NB4 (cell line): Measurements from ENCODE around the gene TANGO6.

Experiments used
- DNase-seq: peaks from one replicate; pipeline ENCODE4 v3.0.0; 2010; ENCODE audit warnings: low read depth
- H3K4me3 ChIP-seq: one replicate; pipeline ENCODE4 v1.5.1; 2011; ENCODE audit warnings: mild to moderate bottlenecking, low read depth, low read length, moderate library complexity
- MYC ChIP-seq: IDR thresholded peaks from 2 replicates; pipeline ENCODE4 v1.6.1; 2011; ENCODE audit warnings: low read depth, low read length
- POLR2A ChIP-seq: IDR thresholded peaks from 2 replicates; pipeline ENCODE4 v1.6.1; 2011; ENCODE audit warnings: mild to moderate bottlenecking; ENCODE audit not compliant: insufficient read length; ENCODE audit errors: extremely low read depth
- TF ChIP-seq, protein P1 (sequence below): IDR thresholded peaks from one replicate; pipeline ENCODE4 v1.5.1; 2012; ENCODE audit warnings: low read depth, low read length
- TF ChIP-seq, protein P2 (sequence below): IDR thresholded peaks from 2 replicates; pipeline ENCODE4 v1.6.1; 2011; ENCODE audit warnings: low read depth, low read length

The TANGO6 gene

DNA sequence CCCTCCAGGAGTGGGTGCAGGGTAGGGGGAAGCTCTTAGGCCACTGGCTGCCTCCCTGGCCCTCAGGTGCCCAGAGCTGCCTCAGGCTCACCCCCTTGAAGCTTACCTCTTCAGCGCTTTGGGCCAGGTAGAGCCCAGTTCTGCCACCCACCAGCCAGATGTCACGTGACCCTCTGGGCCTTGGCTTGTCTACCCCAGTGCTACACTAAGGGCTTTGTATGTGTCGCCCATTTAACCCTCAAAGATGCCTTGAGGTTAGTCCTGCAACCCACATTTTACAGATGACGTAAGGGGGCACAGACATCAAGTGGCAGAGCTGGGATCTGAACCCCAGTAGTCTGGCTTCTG is 265.5 kb downstream of the TANGO6 start:
- DNase-seq, result no peak
- H3K4me3 ChIP-seq, result no peak overlapping the region
- TF ChIP-seq, protein P1, sequence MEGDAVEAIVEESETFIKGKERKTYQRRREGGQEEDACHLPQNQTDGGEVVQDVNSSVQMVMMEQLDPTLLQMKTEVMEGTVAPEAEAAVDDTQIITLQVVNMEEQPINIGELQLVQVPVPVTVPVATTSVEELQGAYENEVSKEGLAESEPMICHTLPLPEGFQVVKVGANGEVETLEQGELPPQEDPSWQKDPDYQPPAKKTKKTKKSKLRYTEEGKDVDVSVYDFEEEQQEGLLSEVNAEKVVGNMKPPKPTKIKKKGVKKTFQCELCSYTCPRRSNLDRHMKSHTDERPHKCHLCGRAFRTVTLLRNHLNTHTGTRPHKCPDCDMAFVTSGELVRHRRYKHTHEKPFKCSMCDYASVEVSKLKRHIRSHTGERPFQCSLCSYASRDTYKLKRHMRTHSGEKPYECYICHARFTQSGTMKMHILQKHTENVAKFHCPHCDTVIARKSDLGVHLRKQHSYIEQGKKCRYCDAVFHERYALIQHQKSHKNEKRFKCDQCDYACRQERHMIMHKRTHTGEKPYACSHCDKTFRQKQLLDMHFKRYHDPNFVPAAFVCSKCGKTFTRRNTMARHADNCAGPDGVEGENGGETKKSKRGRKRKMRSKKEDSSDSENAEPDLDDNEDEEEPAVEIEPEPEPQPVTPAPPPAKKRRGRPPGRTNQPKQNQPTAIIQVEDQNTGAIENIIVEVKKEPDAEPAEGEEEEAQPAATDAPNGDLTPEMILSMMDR, result no peak
- TF ChIP-seq POLR2A (no peak), MYC (no peak)
- TF ChIP-seq, protein P2, sequence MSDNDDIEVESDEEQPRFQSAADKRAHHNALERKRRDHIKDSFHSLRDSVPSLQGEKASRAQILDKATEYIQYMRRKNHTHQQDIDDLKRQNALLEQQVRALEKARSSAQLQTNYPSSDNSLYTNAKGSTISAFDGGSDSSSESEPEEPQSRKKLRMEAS, result no peak

DNA sequence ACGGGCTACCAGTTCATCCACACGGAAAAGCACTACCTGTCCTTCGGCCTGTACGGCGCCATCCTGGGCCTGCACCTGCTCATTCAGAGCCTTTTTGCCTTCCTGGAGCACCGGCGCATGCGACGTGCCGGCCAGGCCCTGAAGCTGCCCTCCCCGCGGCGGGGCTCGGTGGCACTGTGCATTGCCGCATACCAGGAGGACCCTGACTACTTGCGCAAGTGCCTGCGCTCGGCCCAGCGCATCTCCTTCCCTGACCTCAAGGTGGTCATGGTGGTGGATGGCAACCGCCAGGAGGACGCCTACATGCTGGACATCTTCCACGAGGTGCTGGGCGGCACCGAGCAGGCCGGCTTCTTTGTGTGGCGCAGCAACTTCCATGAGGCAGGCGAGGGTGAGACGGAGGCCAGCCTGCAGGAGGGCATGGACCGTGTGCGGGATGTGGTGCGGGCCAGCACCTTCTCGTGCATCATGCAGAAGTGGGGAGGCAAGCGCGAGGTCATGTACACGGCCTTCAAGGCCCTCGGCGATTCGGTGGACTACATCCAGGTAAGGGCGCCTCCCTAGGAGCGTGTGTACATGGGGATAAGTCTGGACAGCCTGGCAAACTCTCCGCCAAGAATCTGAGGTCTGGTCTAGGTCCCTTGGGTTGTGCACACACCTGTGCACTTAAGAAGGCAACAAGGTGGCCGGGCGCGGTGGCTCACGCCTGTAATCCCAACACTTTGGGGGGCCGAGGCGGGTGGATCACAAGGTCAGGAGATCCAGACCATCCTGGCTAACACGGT is 266.3 kb downstream of the TANGO6 start:
- no peak for TF ChIP-seq MYC
- no peak for TF ChIP-seq POLR2A
- TF ChIP-seq, protein P2, result no peak
- TF ChIP-seq, protein P1, result no peak
- H3K4me3 ChIP-seq, result no peak overlapping the region

DNA sequence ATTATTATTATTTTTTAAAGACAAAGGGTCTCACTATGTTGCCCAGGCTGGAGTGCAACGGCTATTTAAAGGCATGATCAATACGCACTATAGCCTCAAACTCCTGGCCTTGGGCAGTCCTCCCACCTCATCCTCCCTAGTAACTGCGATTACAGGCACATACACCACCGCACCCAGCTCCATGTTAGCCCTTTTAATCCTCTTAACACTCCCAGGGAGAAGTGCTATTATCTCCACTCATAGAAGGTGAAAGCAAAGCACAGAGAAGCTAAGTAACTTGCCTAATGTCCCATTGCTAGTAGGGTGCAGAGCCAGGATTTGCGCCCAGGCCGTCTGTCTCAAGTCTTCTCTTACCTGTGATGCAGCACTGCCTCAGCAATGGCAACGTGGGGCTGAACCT is 267.1 kb downstream of the TANGO6 start:
- TF ChIP-seq, protein P1, result no peak
- TF ChIP-seq POLR2A (no peak), MYC (no peak)
- TF ChIP-seq, protein P2, result no peak
- H3K4me3 ChIP-seq, result no peak overlapping the region
- DNase-seq, result no peak

More for the DNA sequence above, 266.3 kb downstream of the TANGO6 start:
- DNase-seq, result no peak

DNA sequence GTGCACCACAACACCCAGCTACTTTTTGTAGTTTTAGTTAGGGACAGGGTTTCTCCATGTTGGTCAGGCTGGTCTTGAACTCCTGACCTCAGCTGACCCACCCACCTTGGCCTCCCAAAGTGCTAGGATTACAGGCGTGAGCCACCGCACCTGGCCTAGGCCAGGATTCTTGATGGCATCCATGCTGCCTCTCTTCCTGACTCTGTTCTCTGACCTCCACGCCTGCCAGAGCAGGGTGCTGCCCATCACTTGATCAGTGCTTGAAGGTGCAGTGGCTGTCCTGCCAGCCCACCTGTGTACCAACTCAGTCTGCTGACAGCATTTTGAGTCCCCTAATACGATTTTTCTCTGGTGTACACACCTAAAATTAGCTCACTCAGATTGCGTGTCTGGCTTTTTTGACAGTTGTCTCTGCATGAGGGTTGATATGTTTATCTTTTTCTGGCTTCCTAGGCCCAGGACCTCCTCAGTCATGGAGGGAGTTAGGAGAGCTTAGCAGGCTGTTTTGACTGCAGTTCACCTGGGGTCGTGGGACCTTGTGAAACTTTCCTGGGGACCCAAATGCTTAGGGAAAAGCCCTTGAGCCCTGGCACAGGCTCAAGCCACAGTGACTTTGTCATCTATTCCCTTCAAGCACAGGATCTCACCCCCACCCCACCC is 268.0 kb downstream of the TANGO6 start:
- no peak for DNase-seq
- no peak overlapping the region for H3K4me3 ChIP-seq
- TF ChIP-seq, protein P1, result no peak
- TF ChIP-seq POLR2A (no peak), MYC (no peak)
- TF ChIP-seq, protein P2, result no peak

DNA sequence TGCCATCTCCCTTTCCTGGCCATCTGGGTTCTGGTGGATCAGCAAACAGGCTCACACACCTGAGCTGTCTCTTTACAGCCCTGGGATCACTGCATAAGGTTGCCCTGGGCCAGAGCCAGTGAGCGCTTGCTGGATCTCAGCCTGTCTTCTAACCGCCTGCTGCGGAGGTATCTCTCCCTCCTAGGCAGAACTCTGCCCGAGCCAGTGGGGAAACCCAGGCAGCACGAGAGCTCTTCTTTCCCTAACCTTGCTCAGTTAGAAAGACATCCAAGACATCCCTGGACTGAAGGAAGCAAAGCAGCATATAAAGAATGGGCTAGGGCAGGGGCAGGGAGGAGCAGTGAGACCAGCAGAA is 268.5 kb downstream of the TANGO6 start:
- no peak for DNase-seq
- H3K4me3 ChIP-seq, result no peak overlapping the region
- TF ChIP-seq, protein P1, result no peak
- TF ChIP-seq POLR2A (no peak), MYC (no peak)
- TF ChIP-seq, protein P2, result no peak
